Measurements from ENCODE around the gene C19orf67.

DNA sequence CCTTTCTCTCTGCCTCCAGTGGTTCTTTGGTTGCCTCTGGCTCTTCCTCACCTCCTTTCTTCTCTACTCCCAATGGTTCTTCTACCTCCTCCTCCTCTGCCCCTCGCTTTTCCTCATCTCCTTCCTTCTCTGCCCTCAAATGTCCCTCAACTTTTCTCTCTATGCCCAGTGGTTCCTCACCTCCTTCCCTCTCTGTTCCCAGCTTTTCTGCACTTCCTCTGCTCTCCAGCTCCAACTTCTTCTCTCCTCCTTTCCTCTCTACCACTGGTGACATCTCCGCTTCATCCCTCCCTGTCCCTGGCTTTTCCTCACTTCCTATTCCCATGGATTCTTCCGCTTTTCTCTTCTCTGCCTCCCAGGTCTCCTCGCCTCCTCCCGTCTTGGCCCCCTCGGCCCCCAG is 31.5 kb downstream of the C19orf67 start:
- TF ChIP-seq, protein P1, sequence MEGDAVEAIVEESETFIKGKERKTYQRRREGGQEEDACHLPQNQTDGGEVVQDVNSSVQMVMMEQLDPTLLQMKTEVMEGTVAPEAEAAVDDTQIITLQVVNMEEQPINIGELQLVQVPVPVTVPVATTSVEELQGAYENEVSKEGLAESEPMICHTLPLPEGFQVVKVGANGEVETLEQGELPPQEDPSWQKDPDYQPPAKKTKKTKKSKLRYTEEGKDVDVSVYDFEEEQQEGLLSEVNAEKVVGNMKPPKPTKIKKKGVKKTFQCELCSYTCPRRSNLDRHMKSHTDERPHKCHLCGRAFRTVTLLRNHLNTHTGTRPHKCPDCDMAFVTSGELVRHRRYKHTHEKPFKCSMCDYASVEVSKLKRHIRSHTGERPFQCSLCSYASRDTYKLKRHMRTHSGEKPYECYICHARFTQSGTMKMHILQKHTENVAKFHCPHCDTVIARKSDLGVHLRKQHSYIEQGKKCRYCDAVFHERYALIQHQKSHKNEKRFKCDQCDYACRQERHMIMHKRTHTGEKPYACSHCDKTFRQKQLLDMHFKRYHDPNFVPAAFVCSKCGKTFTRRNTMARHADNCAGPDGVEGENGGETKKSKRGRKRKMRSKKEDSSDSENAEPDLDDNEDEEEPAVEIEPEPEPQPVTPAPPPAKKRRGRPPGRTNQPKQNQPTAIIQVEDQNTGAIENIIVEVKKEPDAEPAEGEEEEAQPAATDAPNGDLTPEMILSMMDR (IDR thresholded peaks at IDR 0.05), result no peak
- TF ChIP-seq POLR2A (IDR thresholded peaks at IDR 0.05) (no peak), POLR2AphosphoS5 (IDR thresholded peaks at IDR 0.05) (no peak)
